BE2C (cell line): ENCODE data around the gene ARMC5.
A peak's percentile ranks its signal among the peaks of the same experiment; 100 is the strongest.

Experiments
- DNase-seq: peaks from one replicate; pipeline ENCODE4 v3.0.0-alpha.2; 2020
- H3K27me3 ChIP-seq: fragments of 250-450 bp; sonication (Bioruptor Pico); 2 replicates; pipeline ENCODE4 v1.5.1; 2020; ENCODE audit warnings: mild to moderate bottlenecking
- H3K36me3 ChIP-seq: fragments of 250-450 bp; sonication (Bioruptor Pico); 2 replicates; pipeline ENCODE4 v1.5.1; 2020; ENCODE audit warnings: mild to moderate bottlenecking
- H3K4me1 ChIP-seq: fragments of 250-450 bp; sonication (Bioruptor Pico); 2 replicates; pipeline ENCODE4 v1.5.1; 2020
- H3K4me3 ChIP-seq: 2 replicates; pipeline ENCODE4 v1.5.1; 2011; ENCODE audit warnings: low read depth, low read length
- H3K9me3 ChIP-seq: fragments of 250-450 bp; sonication (Bioruptor Pico); 2 replicates; pipeline ENCODE4 v1.5.1; 2020
- CTCF ChIP-seq: IDR thresholded peaks from 2 replicates; pipeline ENCODE4 v1.5.1; 2012; ENCODE audit warnings: mild to moderate bottlenecking, low read depth, low read length

Gene ARMC5

GRCh38 chr16:31459687-31460581 is 633 bp downstream of the ARMC5 start:
- DNase-seq: peak; percentile 100
- H3K9me3 ChIP-seq: no peaks in the 10 kb centered on the region
- H3K4me1 ChIP-seq: peaks cover 8% of the 10 kb centered on the region
- TF ChIP-seq CTCF: no peak
- peak overlapping the region; percentile 97 for H3K4me3 ChIP-seq
- no peaks in the 10 kb centered on the region for H3K27me3 ChIP-seq
- no peaks in the 10 kb centered on the region for H3K36me3 ChIP-seq

GRCh38 chr16:31460582-31461002 is 1.3 kb downstream of the ARMC5 start:
- no peak for DNase-seq
- Histone ChIP-seq H3K36me3 (no peaks in the 10 kb centered on the region), H3K9me3 (no peaks in the 10 kb centered on the region), H3K4me3 (peak overlapping the region; percentile 80), H3K27me3 (no peaks in the 10 kb centered on the region), H3K4me1 (peaks cover 4% of the 10 kb centered on the region)
- peak; percentile 70 for TF ChIP-seq CTCF

GRCh38 chr16:31461201-31461920 is 2.1 kb downstream of the ARMC5 start:
- Histone ChIP-seq H3K9me3 (no peaks in the 10 kb centered on the region), H3K4me3 (no peak overlapping the region), H3K4me1 (no peaks in the 10 kb centered on the region), H3K36me3 (no peaks in the 10 kb centered on the region), H3K27me3 (no peaks in the 10 kb centered on the region)
- no peak for TF ChIP-seq CTCF
- no peak for DNase-seq

- H3K4me1 ChIP-seq: no peaks in the 10 kb centered on the region
- DNase-seq: no peak
- no peaks in the 10 kb centered on the region for H3K9me3 ChIP-seq
- no peak overlapping the region for H3K4me3 ChIP-seq
- no peaks in the 10 kb centered on the region for H3K36me3 ChIP-seq
- no peak for TF ChIP-seq CTCF
- H3K27me3 ChIP-seq: no peaks in the 10 kb centered on the region
Measured at GRCh38 chr16:31461921-31462804, 2.9 kb downstream of the ARMC5 start.

GRCh38 chr16:31464348-31464769 is 5.1 kb downstream of the ARMC5 start:
- TF ChIP-seq CTCF: no peak
- no peaks in the 10 kb centered on the region for H3K27me3 ChIP-seq
- no peaks in the 10 kb centered on the region for H3K9me3 ChIP-seq
- no peaks in the 10 kb centered on the region for H3K36me3 ChIP-seq
- no peaks in the 10 kb centered on the region for H3K4me1 ChIP-seq
- H3K4me3 ChIP-seq: no peak overlapping the region
- no peak for DNase-seq
